GM10248 (cell line): Measurements from ENCODE around the gene ENSA.
"Not testable (repeated sequence)": the region's sequence is repeated elsewhere in the genome, so short reads cannot be mapped to it uniquely, and the experiment has no call there.

Experiments
- CTCF ChIA-PET: fragments of 300-600 bp; sonication (Branson Sonifier 250); formaldehyde crosslinking; extraction: SDS; loops from one replicate; lab custom pipeline; 2021; ENCODE audit warnings: antibody characterized with exemption; lab: Yijun Ruan, JAX
- POLR2A ChIA-PET: fragments of 350-650 bp; sonication (Branson Sonifier 250); formaldehyde crosslinking; extraction: SDS; loops from one replicate; lab custom pipeline; 2020; ENCODE audit warnings: antibody characterized with exemption; lab: Yijun Ruan, JAX
- DNase-seq: peaks from one replicate; pipeline ENCODE4 v3.0.0; 2012; ENCODE audit errors: extremely low spot score
- CTCF ChIP-seq: IDR thresholded peaks from 2 replicates; pipeline ENCODE4 v1.5.1; 2012; ENCODE audit warnings: mild to moderate bottlenecking, low read depth; ENCODE audit errors: extremely low read depth, missing control alignments, control extremely low read depth

ENSA gene

GRCh38 chr1:150576367-150576711, 53.1 kb downstream of the ENSA start:
- no peak for TF ChIP-seq CTCF
- POLR2A ChIA-PET, result interaction anchor here (1.0 to 11.0 kb wide), 3 partner anchors 11 to 53 kb away, joined by 4 to 305 read pairs (median 5); partner anchors contain the start of gene ENSA
- CTCF ChIA-PET, result interaction anchor here (3.6 to 10.8 kb wide), 2 partner anchors 8 to 16 kb away, joined by 17 to 149 read pairs; no protein-coding TSS in a partner anchor
- DNase-seq, result no peak

DNA sequence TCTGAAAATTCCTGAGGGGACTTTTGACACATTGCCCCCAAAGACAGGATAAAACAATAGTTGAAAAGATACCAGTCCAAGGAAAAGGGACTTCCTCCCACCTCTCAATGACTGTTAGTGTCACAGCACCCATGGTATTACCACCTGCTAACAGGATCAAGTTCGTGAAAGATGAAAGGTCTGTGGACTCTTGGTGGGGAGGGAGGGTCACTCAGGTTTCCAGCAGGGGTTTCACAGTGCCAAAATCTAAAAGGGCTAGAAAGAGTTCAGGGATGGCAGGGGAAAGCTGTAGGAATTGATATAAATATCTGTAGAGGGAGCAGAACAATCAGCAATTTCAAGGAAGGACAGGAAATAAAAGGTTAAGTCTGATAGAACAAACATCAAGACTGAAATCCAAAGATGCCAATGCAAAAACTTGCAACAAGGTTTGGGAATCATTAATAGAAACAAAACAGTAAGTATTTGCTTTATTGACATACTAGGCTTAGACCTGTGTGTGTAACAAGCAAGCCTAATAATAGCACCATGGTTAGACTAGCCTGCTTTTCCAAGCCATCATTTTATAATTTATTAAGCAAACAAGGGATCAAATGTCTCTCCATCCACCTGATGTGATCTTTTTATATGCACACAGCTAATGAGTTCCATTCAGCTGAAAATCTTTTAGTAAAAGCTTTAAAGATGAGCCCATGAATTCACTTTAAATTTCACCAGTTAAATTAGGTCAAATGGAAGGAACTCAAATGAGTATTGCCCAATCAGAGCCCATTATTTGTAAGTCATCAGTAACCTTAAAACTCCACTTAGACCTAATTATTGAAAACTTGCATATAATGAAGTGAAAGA, 53.7 kb downstream of the ENSA start:
- ChIA-PET CTCF (interaction anchor here (1.5 to 10.8 kb wide), 2 partner anchors 15 to 44 kb away, joined by 4 to 149 read pairs; no protein-coding TSS in a partner anchor), POLR2A (interaction anchor here (1.0 to 11.0 kb wide), 3 partner anchors 10 to 53 kb away, joined by 4 to 305 read pairs (median 5); partner anchors contain the start of gene ENSA)
- TF ChIP-seq CTCF, result no peak
- no peak for DNase-seq

DNA sequence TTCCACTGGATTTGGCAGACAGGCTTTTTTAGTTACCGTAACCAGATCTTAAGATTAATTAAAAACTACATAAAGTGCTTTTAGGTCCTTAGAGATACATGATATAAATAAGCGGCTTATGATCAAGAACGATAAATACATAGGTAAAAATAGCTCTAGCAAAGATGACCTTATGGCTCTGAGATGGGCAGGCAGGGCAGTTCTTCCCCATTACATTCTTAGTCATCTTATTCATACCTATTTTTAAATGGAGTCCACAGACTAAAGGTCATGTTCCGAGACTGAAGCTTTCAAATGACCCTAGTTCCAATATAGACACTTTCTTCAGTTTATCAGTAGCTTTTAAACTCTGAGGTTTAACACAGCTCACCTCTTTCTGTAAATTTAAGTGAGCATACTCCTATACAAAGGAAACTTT, 54.3 kb downstream of the ENSA start:
- CTCF ChIA-PET, result interaction anchor here (1.5 to 10.8 kb wide), 2 partner anchors 15 to 44 kb away, joined by 4 to 149 read pairs; no protein-coding TSS in a partner anchor
- no peak for TF ChIP-seq CTCF
- DNase-seq, result peak; percentile 11
- POLR2A ChIA-PET, result interaction anchor here (11.0 kb wide), 1 partner anchor 9 kb away, joined by 305 read pairs; no protein-coding TSS in a partner anchor

DNA sequence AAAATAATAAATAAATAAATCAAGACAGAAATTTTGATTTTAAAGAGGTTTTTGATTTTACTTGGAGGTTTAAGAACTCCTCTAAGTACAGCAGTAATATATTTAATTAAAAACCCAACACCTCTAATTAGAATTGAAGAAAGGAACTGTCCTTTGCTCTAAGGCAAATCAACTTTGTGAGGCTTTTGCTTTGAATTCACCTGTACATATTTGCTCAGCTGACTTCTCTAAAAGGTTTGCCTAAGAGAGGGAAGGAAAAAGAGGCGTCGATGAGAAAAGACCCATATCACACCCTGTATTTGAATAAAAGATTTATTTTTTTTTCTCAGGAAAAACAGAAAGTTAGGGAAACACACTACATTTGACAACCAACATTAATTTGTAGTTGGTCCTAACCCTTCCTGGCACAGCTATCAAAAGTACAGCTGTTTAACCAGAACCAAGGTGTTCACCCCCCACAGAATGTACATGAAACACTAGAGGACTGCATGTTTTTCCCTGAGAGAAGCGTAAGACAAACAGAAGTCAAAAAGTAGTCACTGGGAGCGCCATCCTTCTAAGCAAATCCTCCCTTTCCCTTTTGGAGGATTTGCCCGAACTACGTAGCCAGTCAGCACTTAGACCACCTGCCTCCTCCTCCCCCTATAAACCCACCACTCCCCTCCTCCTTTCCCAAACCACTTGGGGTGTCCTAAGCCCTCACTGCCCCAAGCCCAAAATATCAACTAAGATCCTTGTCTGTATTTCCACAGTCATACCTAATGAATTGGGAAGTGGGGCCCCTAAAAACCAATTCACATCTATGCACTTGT, 54.9 kb downstream of the ENSA start:
- DNase-seq, result no peak
- ChIA-PET CTCF (interaction anchor here (1.5 to 10.8 kb wide), 2 partner anchors 14 to 45 kb away, joined by 4 to 149 read pairs; no protein-coding TSS in a partner anchor), POLR2A (interaction anchor here (0.6 to 11.0 kb wide), 2 partner anchors 9 to 525 kb away, joined by 6 to 305 read pairs; no protein-coding TSS in a partner anchor)
- no peak for TF ChIP-seq CTCF

DNA sequence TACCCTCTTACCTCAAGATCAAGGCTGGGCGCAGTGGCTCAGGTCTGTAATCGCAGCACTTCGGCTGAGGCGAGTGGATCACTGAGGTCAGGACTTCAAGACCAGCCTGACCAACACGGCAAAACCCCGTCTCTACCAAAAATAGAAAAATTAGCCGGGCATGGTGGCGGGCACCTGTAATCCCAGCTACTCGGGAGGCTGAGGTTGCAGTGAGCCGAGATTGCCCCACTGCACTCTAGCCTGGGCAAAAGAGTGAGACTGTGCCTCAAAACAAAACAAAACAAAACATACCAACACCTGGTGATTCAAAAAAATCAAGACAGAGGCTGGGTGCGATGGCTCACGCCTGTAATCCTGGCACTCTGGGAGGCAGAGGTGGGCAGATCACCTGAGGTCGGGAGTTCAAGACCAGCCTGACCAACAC, 55.8 kb downstream of the ENSA start:
- DNase-seq, result not testable (repeated sequence)
- ChIA-PET CTCF (interaction anchor here (10.8 kb wide), 1 partner anchor 13 kb away, joined by 149 read pairs; no protein-coding TSS in a partner anchor), POLR2A (interaction anchor here (0.6 to 11.0 kb wide), 3 partner anchors 8 to 526 kb away, joined by 3 to 305 read pairs (median 6); no protein-coding TSS in a partner anchor)

DNA sequence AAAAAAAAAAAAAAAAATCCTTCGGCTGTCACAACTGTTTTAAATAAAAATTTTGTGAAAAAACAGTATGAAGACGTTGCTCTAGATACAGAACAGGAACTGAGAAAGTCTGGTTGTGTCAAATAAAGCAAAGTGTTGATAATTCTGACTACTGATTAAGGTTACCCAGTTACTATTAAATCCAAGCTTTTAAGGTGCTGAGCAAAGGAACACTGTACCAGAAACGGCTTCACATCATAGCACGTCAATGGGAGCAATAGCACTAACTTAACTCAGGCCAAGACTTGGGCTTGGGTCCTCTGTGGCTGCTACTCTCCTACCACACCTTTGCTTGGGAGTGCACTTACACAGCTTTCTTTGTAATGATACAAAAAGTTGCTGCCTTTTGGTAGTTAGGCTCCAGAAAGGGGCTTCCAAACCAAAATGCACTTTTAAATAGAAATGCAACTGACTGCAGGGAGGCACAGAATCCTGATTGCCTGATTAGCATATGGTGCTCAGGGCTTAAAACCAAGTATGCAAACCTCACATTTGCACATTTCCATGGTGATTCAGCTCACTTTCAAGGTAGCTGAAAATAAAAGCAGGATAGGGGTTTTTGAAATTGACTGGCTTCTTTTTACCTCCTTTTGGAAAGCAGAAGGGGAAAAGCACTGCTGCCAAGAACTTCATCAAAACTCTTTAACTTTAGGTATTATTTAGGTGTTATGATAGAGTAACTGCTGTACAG, 56.3 kb downstream of the ENSA start:
- peak; percentile 15 for DNase-seq
- no peak for TF ChIP-seq CTCF

More for the DNA sequence above, 56.3 kb downstream of the ENSA start:
- ChIA-PET CTCF (interaction anchor here (1.4 to 10.8 kb wide), 2 partner anchors 13 to 422 kb away, joined by 3 to 149 read pairs; no protein-coding TSS in a partner anchor), POLR2A (interaction anchor here (0.7 to 11.0 kb wide), 5 partner anchors 7 to 686 kb away, joined by 3 to 305 read pairs (median 5); a partner anchor contains a TSS)
